Astrocyte of the cerebellum (primary cell): ENCODE results near the gene FRK.

ENCODE experiments used
- DNase-seq: peaks from one replicate; pipeline ENCODE4 v3.0.0-alpha.2; 2011; ENCODE audit warnings: low read depth
- H3K4me3 ChIP-seq: 2 replicates; pipeline ENCODE4 v1.5.1; 2011; ENCODE audit warnings: mild to moderate bottlenecking, low read depth, low read length, moderate library complexity
- in situ Hi-C: cut with HindIII; loops from 2 replicates; pipeline ENCODE4 v1.10.0; 2017; ENCODE audit warnings: low sequenced_read_pairs
- TF ChIP-seq, protein P1 (sequence below): IDR thresholded peaks from 2 replicates; pipeline ENCODE4 v1.5.1; 2012; ENCODE audit warnings: low read length, low read depth, moderate library complexity, mild to moderate bottlenecking; ENCODE audit errors: missing control alignments

FRK gene

DNA sequence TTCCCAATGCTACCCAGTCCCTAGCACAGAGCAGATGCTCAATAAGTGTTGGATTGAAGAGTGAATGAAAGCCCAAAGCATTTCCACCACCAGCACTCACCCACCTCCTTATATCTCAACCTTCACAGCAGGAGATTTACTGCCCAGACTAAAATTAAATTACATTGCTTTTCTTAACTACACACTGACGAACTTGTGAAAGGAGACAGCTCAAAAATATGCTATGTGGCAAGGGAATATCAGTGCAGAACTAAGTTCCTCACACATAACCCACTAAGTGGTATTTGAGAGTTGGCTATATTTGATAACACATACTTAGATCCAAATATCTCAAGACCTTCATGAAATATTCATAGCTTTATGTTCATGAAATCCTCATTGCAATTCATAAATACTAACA, 137.7 kb downstream of the FRK start:
- TF ChIP-seq, protein P1, sequence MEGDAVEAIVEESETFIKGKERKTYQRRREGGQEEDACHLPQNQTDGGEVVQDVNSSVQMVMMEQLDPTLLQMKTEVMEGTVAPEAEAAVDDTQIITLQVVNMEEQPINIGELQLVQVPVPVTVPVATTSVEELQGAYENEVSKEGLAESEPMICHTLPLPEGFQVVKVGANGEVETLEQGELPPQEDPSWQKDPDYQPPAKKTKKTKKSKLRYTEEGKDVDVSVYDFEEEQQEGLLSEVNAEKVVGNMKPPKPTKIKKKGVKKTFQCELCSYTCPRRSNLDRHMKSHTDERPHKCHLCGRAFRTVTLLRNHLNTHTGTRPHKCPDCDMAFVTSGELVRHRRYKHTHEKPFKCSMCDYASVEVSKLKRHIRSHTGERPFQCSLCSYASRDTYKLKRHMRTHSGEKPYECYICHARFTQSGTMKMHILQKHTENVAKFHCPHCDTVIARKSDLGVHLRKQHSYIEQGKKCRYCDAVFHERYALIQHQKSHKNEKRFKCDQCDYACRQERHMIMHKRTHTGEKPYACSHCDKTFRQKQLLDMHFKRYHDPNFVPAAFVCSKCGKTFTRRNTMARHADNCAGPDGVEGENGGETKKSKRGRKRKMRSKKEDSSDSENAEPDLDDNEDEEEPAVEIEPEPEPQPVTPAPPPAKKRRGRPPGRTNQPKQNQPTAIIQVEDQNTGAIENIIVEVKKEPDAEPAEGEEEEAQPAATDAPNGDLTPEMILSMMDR = no peak
- in situ Hi-C loops = no loop called here
- DNase-seq = no peak
- H3K4me3 ChIP-seq = no peak overlapping the region

DNA sequence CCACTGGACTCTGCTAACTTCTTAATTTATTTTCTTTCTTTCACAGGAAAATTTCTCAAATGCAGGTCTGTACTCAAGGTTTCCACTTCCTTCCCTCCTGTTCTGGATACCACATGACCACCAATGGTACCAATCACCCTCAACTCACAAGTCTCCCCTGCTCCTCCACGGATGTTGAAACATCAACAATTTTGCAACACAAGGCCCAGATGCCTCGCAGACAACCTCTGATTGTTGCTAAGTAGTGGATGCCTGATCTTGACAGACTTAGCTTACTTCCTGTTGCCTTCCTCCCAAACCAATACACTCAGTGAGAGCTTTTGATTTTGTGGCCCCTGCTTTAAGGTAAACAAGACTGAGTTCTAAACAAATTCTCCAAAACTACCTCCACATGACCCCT, 146.6 kb downstream of the FRK start:
- no peak overlapping the region for H3K4me3 ChIP-seq
- TF ChIP-seq, protein P1 = no peak
- in situ Hi-C loops = no loop called here
- DNase-seq = no peak

DNA sequence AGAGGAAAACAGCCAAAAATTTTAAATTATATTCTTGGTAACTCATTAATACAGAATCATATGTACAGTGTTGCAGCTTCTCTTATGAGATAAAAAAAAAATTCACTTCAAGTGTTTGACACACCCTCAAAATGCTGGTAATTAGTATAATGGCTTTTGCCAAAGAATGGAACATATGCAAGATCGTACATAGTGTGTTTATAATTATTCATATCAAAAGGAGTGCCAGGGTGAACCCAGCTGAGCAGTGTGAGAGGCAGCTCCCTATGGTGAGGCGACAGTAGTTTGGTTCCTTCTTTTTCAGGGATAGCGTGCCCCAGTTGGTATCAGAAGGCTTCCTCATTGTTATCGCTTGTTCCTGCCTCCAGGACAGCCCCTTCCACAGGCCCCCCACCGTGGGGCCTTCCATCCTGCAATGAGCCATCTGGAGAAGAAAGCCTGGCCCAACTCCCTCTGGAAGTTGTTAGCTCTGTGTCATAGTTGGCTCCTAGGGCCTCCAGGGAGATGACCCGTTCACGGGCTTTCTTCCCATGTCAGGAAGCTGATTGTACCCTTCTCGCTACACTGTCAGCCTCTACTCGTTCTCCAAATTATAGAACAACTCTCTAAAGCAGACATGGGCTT, 150.7 kb downstream of the FRK start:
- no peak overlapping the region for H3K4me3 ChIP-seq
- in situ Hi-C loops = no loop called here
- no peak for DNase-seq
- TF ChIP-seq, protein P1 = no peak

DNA sequence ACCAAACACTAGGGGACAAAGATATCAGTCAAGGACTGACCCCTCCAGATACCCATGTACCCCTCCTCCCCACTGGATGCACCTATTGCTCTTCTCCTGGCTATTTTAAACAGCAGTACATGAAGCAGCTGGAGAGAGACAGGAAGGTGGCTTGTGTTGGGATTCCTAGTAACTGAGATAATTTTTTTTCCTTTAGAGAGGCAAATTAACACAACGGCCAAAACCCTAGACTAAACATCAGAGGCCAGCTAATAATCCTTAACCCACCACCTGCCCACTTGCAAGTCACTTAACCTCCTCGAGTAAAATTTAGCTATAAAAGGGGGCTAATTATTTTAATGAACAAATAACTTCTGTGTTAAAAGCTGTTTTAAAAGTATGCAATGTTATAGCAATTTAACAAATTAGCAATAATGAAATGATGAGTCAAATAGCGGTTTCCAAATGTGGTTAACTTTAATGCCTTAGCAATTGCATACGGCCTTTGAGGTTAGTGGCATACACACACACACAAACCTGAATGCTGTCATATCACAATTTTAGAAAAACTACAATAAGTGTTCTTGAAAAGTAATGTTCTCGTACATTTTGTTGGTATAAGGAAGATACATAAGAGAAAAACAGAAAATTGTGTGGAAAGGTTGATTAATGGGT, 151.7 kb downstream of the FRK start:
- no peak for DNase-seq
- in situ Hi-C loops = no loop called here
- H3K4me3 ChIP-seq = no peak overlapping the region
- TF ChIP-seq, protein P1 = no peak

DNA sequence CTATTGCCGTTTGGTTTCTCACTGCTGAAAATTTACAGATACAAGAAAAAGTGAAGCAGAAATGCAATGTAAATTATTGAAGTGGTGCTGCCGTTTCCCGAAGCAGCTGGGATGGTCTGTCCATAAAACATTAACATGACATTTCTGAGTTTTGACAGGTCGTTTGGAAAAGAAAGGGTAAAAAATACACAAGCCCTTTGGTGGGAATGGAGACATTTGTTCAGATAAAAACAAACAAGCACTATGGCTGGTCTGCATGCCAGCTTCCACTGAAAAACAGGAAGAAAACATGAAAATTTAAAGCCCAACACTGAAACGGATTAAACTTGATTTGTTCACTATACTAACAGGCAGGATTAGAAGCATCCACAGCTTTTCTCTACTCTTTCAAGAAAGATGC, 155.2 kb downstream of the FRK start:
- TF ChIP-seq, protein P1 = no peak
- no peak overlapping the region for H3K4me3 ChIP-seq
- in situ Hi-C loops = no loop called here
- no peak for DNase-seq

DNA sequence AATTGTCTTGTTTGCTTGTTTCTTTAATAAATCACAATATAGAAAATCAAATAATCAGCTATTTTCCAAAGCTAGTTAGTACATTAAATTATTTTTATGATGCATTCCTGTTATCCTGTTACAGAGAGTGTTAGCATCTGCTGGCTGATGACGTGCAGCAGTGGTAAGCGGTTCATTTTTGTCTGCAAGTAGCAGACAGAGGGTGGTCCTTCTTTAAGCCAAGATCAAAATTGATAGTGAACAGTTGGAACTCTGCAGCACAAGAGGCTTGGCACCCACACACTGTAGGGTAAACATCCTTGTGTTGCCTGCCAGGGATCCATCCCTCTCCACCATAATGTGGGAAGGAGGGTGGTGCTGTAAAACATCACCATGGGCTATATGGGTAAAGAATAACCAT, 158.3 kb downstream of the FRK start:
- TF ChIP-seq, protein P1 = no peak
- in situ Hi-C loops = no loop called here

More for the DNA sequence above, 158.3 kb downstream of the FRK start:
- H3K4me3 ChIP-seq = no peak overlapping the region
- DNase-seq = no peak
